Erythroblast (primary cell): Measurements from ENCODE around the gene ILF2.

Source experiments
- GATA1 ChIP-seq: IDR thresholded peaks from 2 replicates; pipeline ENCODE4 v1.6.1; 2011; ENCODE audit warnings: low read depth, mild to moderate bottlenecking, control low read depth, low read length, moderate library complexity
- POLR2A ChIP-seq: IDR thresholded peaks from 2 replicates; pipeline ENCODE4 v1.6.1; 2011; ENCODE audit warnings: mild to moderate bottlenecking, low read length

- TF ChIP-seq POLR2A, result no peak
- no peak for TF ChIP-seq GATA1
These were observed 34.9 kb downstream of the ILF2 start for GRCh38 chr1:153635872-153636271.
